NCI-H1048 (cell line): ENCODE measurements around the gene RTTN.
A peak's percentile ranks its signal among the peaks of the same experiment; 100 is the strongest.
"Not testable (repeated sequence)": the region's sequence is repeated elsewhere in the genome, so short reads cannot be mapped to it uniquely, and the experiment has no call there.

ENCODE experiments used
- DNase-seq: peaks from one replicate; lab custom pipeline; 2025; lab: John Stamatoyannopoulos, UW

Gene RTTN

GRCh38 chr18:70151614-70152013 lies 53.9 kb downstream of the RTTN start:
- DNase-seq, result no peak

- DNase-seq, result no peak
Observed at GRCh38 chr18:70149616-70150301, 55.7 kb downstream of the RTTN start.

GRCh38 chr18:70149156-70149555 lies 56.3 kb downstream of the RTTN start:
- DNase-seq, result no peak

- DNase-seq, result no peak
Observed at GRCh38 chr18:70148039-70148938, 57.2 kb downstream of the RTTN start.

- DNase-seq, result no peak
Observed at GRCh38 chr18:70146174-70146573, 59.3 kb downstream of the RTTN start.

DNA sequence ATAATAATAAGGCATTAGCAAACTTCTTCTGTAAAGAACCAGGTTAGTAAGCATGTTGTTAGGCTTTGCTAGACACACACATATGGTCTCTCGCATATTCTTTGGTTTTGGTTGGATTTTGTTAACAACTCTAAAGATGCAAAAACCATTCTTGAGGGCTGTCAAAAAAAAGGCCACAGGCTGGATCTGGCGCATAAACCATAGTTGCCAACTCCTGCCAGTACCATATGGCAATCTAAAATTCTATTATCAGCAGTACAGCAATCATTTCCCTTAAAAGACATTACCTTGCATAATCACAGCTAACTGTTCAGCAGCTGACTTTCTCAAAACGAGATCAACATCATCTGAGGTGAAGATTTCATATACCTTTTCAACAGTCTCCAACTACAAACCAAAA lies 63.5 kb downstream of the RTTN start:
- no peak for DNase-seq

GRCh38 chr18:70139138-70139537 lies 66.3 kb downstream of the RTTN start:
- no peak for DNase-seq

DNA sequence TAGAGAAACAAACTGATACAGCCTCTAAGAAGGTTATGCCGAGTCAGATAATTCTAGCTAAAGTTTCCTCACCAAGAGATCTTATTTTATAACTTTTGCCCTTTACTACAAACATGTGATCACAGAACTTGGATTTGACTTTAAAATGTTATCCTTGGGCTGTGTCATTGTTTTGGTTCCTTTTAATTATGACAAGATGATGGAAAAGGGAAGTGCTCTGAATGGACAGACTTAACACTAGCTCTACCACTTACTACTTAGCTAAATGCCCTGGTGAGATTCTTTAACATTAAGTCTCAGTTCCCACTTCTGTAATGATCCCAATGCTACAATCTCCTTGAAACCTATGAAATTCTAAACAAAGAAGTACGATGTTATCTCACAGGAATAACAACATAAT lies 69.9 kb downstream of the RTTN start:
- no peak for DNase-seq

GRCh38 chr18:70132999-70133398 lies 72.5 kb downstream of the RTTN start:
- no peak for DNase-seq

DNA sequence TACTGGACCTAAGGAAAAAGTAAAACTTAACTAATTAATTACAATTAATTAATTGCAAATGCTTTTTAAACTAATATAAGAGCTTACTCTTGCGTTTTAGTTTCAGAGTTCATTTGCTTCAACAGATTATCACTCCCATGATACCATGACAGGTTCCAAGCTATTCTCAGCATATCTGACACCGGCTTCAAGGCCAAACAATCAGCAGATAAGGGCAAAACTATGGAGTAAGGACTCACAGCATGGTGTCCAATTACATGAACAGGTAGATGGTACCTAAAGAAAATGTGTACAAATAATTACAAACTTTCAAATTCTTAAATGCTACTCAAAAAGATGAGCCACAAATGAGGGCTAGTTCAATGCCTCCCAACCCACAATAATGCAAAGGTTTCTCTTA lies 77.2 kb downstream of the RTTN start:
- DNase-seq, result no peak

DNA sequence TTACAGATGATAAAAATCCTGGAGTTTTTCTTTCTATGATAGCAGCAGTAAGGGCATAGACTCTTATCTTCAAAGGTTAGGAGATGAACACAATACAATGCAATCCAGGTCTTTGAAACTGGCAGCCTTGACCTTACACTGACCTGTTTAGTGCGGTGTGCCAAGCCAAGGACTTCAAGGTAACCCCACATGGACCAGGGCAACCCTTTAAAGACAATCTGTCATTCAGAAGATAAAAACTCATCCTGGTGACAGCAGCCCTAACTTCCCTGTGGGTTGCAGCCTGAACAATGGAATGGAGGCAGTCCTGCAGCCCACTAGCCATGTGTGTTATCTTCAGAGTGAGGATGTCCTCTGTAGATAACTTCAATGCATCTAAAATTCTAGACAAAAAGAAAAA lies 78.1 kb downstream of the RTTN start:
- no peak for DNase-seq

- no peak for DNase-seq
Observed at GRCh38 chr18:70126832-70127231, 78.7 kb downstream of the RTTN start.

- DNase-seq, result no peak
Observed at GRCh38 chr18:70124139-70124538, 81.3 kb downstream of the RTTN start.

GRCh38 chr18:70121842-70122241 lies 83.6 kb downstream of the RTTN start:
- no peak for DNase-seq

DNA sequence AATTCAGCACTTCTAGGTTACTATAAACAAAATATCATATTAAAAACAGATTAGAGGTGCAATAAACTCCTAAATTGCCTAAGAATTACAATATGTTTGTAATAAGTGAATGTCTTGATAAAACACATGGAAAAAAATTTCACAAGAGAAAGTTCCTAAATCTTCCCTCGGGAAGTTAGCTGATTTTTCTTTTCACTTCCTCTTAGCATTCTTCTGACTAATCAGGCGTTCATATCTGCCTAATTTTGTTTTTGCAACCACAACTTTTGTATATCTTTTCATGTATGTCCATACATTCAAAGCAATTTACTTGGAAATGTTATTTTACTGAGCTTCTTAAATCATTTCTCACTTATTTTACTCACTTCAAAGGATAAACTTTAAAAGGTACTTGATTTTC lies 88.5 kb downstream of the RTTN start:
- DNase-seq, result no peak

DNA sequence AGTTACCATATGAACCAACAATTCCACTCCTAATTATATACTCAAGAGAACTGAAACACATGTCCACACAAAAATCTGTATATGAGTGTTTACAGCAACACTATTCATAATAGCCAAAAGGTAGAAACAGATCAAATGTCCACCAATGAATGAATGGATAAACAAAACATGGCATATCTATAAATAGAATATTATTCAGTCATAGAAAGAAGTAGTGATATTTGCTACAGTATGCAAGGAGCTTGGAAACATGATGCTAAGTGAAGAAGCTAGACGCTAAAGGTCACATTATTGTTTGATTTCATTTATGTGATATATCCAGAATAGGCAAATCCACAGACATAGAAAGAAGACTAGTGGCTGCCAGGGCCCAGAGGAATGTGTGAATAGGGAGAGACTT lies 92.0 kb downstream of the RTTN start:
- DNase-seq, result no peak

DNA sequence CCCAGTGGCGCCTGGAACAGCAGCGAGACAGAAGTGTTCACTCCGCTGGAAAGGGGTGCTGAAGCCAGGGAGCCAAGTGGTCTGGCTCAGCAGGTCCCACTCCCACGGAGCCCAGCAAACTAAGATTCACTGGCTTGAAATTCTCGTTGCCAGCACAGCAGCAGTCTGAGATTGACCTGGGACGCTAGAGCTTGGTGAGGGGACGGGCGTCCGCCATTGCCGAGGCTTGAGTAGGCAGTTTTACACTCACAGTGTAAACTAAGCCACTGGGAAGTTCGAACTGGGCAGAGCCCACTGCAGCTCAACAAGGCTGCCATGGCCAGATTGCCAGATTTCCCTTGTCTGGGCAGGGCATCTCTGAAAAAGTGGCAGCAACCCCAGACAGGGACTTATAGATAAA lies 94.8 kb downstream of the RTTN start:
- DNase-seq, result no peak

- peak; percentile 74 for DNase-seq
Observed at GRCh38 chr18:70107091-70107490, 98.4 kb downstream of the RTTN start.

DNA sequence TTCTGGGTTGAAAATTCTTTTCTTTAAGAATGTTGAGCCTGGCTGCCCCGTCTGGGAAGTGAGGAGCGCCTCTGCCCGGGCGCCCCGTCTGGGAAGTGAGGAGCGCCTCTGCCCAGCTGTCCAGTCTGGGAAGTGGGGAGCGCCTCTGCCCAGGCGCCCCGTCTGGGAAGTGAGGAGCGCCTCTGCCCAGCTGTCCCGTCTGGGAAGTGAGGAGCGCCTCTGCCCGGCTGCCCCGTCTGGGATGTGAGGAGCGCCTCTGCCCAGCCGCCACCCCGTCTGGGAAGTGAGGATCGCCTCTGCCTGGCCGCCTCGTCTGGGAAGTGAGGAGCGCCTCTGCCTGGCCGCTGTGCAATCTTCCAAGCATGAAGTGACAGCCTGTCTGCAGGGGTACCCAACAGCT lies 102.6 kb downstream of the RTTN start:
- DNase-seq, result not testable (repeated sequence)

GRCh38 chr18:70089858-70090257 lies 115.6 kb downstream of the RTTN start:
- no peak for DNase-seq

DNA sequence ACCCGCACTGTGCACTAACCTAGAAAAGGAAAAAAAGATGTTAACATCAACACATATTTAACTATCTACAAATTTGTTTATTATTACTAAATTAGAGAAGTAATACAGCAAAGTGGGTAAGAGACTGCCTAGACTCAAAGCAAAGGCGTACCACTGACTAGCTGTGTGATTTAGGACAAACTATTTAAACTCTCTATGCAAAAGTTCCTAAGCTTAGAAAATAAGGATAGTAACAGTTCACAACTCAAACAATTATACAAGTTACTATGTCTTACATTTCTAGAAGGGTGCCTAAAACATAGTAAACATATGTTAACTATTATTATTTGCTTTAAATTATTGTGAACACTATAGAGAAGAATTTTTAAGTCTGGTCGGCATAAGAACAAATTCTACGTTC lies 119.4 kb downstream of the RTTN start:
- no peak for DNase-seq

DNA sequence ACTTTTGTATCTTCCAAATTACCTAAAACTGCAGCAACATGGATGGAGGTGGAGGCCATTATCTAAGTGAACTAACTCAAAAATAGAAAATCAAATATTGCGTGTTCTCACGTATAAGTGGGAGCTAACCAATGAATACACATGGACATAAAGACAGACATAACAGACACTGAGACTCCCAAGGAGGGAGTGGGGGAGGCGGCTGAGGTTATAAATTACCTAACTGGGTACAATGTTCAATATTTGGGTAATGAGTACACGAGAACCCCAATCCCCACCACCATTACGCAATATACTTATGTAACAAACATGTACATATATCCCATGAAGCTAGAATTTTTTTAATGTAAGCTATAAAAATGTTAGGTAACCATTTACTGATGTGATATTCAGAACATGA lies 119.8 kb downstream of the RTTN start:
- no peak for DNase-seq

DNA sequence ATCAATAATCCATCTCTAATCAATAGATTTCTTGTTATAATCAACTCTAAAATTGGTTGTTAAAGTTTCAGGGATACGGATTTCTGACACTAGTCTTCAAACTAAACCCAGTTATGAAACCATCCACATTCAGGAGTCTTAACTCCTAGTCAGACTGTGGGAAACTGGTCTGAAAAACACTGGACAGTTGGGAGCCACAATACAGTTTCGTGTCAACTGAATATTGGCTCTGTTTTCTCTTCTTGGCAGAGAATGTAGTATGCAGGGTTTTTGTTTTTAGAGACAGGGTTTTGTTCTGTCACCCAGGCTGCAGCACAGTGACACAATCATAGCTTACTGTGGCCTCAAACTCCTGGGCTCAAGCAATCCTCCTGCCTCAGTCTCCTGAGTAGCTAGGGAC lies 123.1 kb downstream of the RTTN start:
- DNase-seq, result no peak

- no peak for DNase-seq
Observed at GRCh38 chr18:70078106-70078505, 127.4 kb downstream of the RTTN start.
